ENCODE measurements around the gene RALGAPB. TPM values are rescaled to one million over a fixed set of nuclear protein-coding genes. Genes with fewer than 3 reads are reported as not detected.

RALGAPB gene
- polyA plus RNA-seq, 1 donor, result 28.1 TPM

DNA sequence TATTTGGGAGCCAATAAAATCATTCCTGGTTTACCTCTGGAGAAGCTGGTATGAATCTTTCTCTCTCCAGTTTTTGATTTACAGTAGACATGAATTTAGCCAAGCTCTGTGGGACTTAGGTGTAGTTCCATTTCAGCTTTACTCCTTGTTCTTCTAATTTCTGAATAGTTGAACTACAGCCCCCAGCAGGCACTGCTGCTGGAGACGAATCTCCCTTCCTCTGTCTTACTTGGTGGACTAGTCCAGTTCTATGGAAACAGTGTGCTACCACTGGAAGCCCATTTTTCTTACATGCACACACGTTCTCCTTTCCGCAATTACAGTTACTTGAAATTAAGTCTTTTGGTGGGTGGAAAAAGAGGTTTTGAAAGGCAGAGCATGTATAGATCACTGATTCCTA lies 42.3 kb downstream of the RALGAPB start:
- no peak for DNase-seq
- Histone ChIP-seq H3K36me3 (ENCODE audit: control insufficient read depth, insufficient read depth, low read length) (peaks cover 34% of the 10 kb centered on the region), H3K9me3 (ENCODE audit: control insufficient read depth, low read depth, low read length) (no peaks in the 10 kb centered on the region), H3K4me1 (ENCODE audit: control insufficient read depth, insufficient read depth, low read length) (no peaks in the 10 kb centered on the region), H3K27me3 (ENCODE audit: control insufficient read depth, insufficient read depth, low read length) (no peaks in the 10 kb centered on the region), H3K27ac (ENCODE audit: low read length) (no peak overlapping the region), H3K4me3 (ENCODE audit: low read length) (no peak overlapping the region)
- no CpG with 5 or more reads among the region's 3 CpGs for WGBS (ENCODE audit: insufficient coverage, low lambda C conversion rate)

DNA sequence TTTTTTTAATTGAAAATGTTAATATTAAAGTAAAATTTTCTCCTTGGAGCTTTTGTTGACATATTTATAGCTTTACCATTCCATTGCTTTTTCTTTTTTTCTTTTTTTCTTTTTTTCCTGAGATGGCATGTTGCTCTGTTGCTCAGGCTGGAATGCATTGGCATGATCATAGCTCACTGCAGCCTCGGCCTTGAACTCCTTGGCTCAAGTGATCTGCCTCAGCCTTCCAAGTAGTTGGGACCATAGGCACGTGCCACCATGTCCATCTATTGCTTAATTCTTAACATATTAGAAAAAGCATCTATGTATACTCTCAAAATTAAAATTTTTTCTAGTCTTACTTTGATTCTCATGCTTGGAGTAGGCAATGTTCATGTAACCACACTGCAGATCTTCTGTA lies 43.0 kb downstream of the RALGAPB start:
- no CpG with 5 or more reads among the region's 2 CpGs for WGBS (ENCODE audit: insufficient coverage, low lambda C conversion rate)
- no peaks in the 10 kb centered on the region for H3K9me3 ChIP-seq (ENCODE audit: control insufficient read depth, low read depth, low read length)

DNA sequence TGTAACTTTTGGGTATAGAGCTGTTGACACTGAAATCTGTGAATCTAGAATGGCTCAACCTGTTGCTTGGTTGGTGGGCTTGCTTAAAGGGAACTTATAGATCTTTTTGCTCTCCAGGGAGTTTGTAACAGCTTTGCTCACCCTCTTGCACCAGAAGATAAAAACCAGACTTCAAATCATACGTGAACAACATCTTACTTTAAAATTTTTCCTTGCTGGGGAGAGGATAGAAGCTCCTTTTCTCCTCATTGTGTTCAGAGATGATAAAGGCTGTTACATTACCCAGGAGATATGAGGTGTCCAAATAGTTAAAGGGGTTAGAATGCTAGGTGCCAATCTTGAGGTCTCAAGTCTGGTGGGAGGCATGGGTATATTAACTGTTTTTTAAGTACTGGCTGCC lies 46.8 kb downstream of the RALGAPB start:
- no peaks in the 10 kb centered on the region for H3K9me3 ChIP-seq (ENCODE audit: control insufficient read depth, low read depth, low read length)
- H3K36me3 ChIP-seq (ENCODE audit: control insufficient read depth, insufficient read depth, low read length), result peaks cover 50% of the 10 kb centered on the region
- no peak overlapping the region for H3K27ac ChIP-seq (ENCODE audit: low read length)
- no peak overlapping the region for H3K4me3 ChIP-seq (ENCODE audit: low read length)
- no peaks in the 10 kb centered on the region for H3K27me3 ChIP-seq (ENCODE audit: control insufficient read depth, insufficient read depth, low read length)
- H3K4me1 ChIP-seq (ENCODE audit: control insufficient read depth, insufficient read depth, low read length), result no peaks in the 10 kb centered on the region
- no peak for DNase-seq
- WGBS (ENCODE audit: insufficient coverage, low lambda C conversion rate), result no CpG with 5 or more reads among the region's 1 CpG

More for the DNA sequence above, 43.0 kb downstream of the RALGAPB start:
- Histone ChIP-seq H3K36me3 (ENCODE audit: control insufficient read depth, insufficient read depth, low read length) (peaks cover 30% of the 10 kb centered on the region), H3K27ac (ENCODE audit: low read length) (no peak overlapping the region), H3K27me3 (ENCODE audit: control insufficient read depth, insufficient read depth, low read length) (no peaks in the 10 kb centered on the region), H3K4me3 (ENCODE audit: low read length) (no peak overlapping the region), H3K4me1 (ENCODE audit: control insufficient read depth, insufficient read depth, low read length) (no peaks in the 10 kb centered on the region)
- DNase-seq, result no peak

DNA sequence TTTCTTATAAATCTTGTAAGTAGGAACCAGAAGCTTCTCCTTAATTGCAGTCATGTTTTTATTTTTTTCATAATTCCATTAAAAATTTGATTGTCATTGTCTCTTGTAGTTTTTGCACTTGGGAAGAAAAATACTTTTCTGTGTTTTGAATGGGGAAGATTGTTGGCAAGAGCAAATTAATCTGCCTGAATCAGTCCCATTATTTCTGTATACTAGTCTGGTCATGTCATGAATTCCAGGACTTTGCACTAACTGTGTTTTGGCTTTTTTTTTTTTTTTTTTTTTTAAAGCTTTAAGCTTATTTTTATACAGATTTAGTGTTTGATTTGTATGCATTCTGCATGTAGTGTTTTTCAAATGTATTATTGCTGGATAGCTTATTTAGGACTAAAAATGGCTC lies 47.6 kb downstream of the RALGAPB start:
- DNase-seq, result no peak
- H3K27ac ChIP-seq (ENCODE audit: low read length), result no peak overlapping the region
- H3K36me3 ChIP-seq (ENCODE audit: control insufficient read depth, insufficient read depth, low read length), result peaks cover 52% of the 10 kb centered on the region
- no peaks in the 10 kb centered on the region for H3K9me3 ChIP-seq (ENCODE audit: control insufficient read depth, low read depth, low read length)
- H3K4me3 ChIP-seq (ENCODE audit: low read length), result no peak overlapping the region
- no peaks in the 10 kb centered on the region for H3K27me3 ChIP-seq (ENCODE audit: control insufficient read depth, insufficient read depth, low read length)
- no peaks in the 10 kb centered on the region for H3K4me1 ChIP-seq (ENCODE audit: control insufficient read depth, insufficient read depth, low read length)

DNA sequence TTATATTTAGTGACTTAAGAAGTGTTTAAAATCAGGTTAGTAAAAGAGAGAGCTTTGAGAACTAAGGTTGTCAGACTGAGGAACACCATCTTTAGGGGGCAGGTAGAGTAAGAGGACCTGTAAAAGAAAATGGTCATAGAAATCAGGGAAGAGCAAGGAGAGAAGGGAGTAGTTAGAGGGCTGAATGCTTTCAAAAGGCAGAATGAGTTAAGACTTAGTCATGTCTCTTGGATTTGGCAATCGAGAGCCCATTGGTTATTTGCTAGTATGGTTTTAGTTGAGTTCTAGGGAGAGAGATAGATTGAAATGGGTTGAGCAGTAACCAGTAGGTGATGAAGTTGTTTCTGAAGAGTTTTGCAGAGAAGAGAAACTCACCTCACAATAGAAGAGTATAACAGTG lies 51.1 kb downstream of the RALGAPB start:
- no peaks in the 10 kb centered on the region for H3K27me3 ChIP-seq (ENCODE audit: control insufficient read depth, insufficient read depth, low read length)
- H3K27ac ChIP-seq (ENCODE audit: low read length), result no peak overlapping the region
- H3K4me3 ChIP-seq (ENCODE audit: low read length), result no peak overlapping the region
- no peaks in the 10 kb centered on the region for H3K9me3 ChIP-seq (ENCODE audit: control insufficient read depth, low read depth, low read length)
- WGBS (ENCODE audit: insufficient coverage, low lambda C conversion rate), result 100% methylated on average over 1 of the region's 1 CpG
- peaks cover 58% of the 10 kb centered on the region for H3K36me3 ChIP-seq (ENCODE audit: control insufficient read depth, insufficient read depth, low read length)
- H3K4me1 ChIP-seq (ENCODE audit: control insufficient read depth, insufficient read depth, low read length), result no peaks in the 10 kb centered on the region
- DNase-seq, result no peak

DNA sequence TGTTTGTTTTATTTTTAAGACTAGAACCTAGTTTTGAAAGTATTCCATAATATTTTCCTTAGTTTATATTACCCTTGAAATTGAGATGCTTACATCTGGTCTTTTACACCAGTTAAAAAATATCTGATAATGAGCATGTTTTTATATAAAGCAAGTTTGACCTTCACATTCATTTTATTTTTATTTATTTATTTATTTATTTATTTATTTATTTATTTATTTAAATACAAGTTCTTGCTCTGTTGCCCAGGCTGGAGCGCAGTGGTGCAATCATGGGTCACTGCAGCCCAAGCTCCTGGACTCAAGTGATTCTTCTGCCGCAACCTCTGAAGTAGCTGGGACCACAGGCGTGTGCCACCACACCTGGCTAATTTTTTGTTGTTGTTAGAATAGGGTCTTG lies 55.5 kb downstream of the RALGAPB start:
- WGBS (ENCODE audit: insufficient coverage, low lambda C conversion rate), result no CpG with 5 or more reads among the region's 3 CpGs

DNA sequence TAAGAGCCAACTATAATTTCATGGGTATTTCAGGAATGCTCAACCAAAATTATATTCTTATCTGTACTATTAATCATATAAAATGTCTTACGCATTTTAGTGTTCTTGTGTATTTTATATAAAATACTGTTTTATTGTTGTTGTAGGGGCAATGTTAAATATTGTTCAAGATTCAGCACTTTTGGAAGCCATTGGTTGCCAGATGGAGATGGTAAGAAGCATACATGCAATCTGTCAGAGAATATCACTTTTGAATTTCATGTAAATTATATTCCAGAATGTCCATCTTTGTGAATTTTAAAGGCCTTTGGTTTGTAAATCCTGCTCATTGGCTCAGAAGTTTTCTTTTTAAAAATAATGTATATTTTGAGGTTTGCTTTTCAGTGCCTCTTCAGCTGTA lies 58.4 kb downstream of the RALGAPB start:
- WGBS (ENCODE audit: insufficient coverage, low lambda C conversion rate), result no CpG with 5 or more reads among the region's 1 CpG
- Histone ChIP-seq H3K4me1 (ENCODE audit: control insufficient read depth, insufficient read depth, low read length) (no peaks in the 10 kb centered on the region), H3K27ac (ENCODE audit: low read length) (no peak overlapping the region), H3K27me3 (ENCODE audit: control insufficient read depth, insufficient read depth, low read length) (no peaks in the 10 kb centered on the region), H3K4me3 (ENCODE audit: low read length) (no peak overlapping the region), H3K9me3 (ENCODE audit: control insufficient read depth, low read depth, low read length) (no peaks in the 10 kb centered on the region), H3K36me3 (ENCODE audit: control insufficient read depth, insufficient read depth, low read length) (peaks cover 47% of the 10 kb centered on the region)
- no peak for DNase-seq

More for the DNA sequence above, 55.5 kb downstream of the RALGAPB start:
- Histone ChIP-seq H3K9me3 (ENCODE audit: control insufficient read depth, low read depth, low read length) (no peaks in the 10 kb centered on the region), H3K36me3 (ENCODE audit: control insufficient read depth, insufficient read depth, low read length) (peaks cover 42% of the 10 kb centered on the region), H3K4me3 (ENCODE audit: low read length) (no peak overlapping the region), H3K4me1 (ENCODE audit: control insufficient read depth, insufficient read depth, low read length) (no peaks in the 10 kb centered on the region), H3K27me3 (ENCODE audit: control insufficient read depth, insufficient read depth, low read length) (no peaks in the 10 kb centered on the region), H3K27ac (ENCODE audit: low read length) (no peak overlapping the region)
- DNase-seq, result no peak

DNA sequence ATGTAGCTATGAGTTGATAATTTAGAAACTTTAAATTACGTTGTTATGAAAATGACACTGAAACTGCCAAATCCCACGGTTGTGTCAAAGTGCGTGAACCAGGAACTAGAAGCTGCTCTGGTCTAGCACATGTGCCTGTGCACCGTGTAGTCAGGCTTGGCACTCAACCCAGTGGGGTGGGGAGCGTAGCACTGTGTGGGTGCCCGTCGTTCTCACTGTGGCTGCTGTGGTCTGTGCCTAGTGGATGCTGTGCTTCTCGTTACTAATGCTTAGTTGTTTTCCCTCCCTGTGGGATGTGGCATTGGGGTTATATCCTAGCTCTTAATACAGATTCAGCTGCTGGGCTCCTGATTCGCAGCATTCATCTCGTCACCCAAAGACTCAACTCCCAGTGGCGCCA lies 62.1 kb downstream of the RALGAPB start:
- no peaks in the 10 kb centered on the region for H3K9me3 ChIP-seq (ENCODE audit: control insufficient read depth, low read depth, low read length)
- DNase-seq, result no peak
- H3K27ac ChIP-seq (ENCODE audit: low read length), result no peak overlapping the region
- no peaks in the 10 kb centered on the region for H3K27me3 ChIP-seq (ENCODE audit: control insufficient read depth, insufficient read depth, low read length)
- no peak overlapping the region for H3K4me3 ChIP-seq (ENCODE audit: low read length)
- H3K36me3 ChIP-seq (ENCODE audit: control insufficient read depth, insufficient read depth, low read length), result peaks cover 51% of the 10 kb centered on the region
- WGBS (ENCODE audit: insufficient coverage, low lambda C conversion rate), result no CpG with 5 or more reads among the region's 11 CpGs
- no peaks in the 10 kb centered on the region for H3K4me1 ChIP-seq (ENCODE audit: control insufficient read depth, insufficient read depth, low read length)

DNA sequence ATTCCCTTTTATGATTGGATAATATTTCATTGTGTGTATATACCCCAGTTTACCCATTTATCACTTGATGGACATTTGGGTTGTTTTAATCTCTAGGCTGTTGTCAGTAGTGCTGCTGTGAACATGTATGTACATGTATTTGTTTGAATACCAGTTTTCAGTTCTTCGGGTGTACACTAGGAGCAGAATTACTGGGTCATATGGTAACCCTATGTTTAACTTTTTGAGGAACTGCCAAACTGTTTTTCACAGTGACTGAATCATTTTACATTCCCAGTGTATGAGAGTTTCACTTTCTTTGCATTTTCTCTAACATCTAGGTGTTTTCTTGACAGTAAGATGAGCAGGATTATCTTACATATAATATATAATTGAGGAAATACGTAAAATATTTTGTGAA lies 63.7 kb downstream of the RALGAPB start:
- H3K36me3 ChIP-seq (ENCODE audit: control insufficient read depth, insufficient read depth, low read length), result peaks cover 61% of the 10 kb centered on the region
- no peak overlapping the region for H3K4me3 ChIP-seq (ENCODE audit: low read length)
- no peaks in the 10 kb centered on the region for H3K9me3 ChIP-seq (ENCODE audit: control insufficient read depth, low read depth, low read length)
- 100% methylated on average over 2 of the region's 2 CpGs for WGBS (ENCODE audit: insufficient coverage, low lambda C conversion rate)
- no peaks in the 10 kb centered on the region for H3K4me1 ChIP-seq (ENCODE audit: control insufficient read depth, insufficient read depth, low read length)
- no peaks in the 10 kb centered on the region for H3K27me3 ChIP-seq (ENCODE audit: control insufficient read depth, insufficient read depth, low read length)
- H3K27ac ChIP-seq (ENCODE audit: low read length), result no peak overlapping the region
- no peak for DNase-seq

DNA sequence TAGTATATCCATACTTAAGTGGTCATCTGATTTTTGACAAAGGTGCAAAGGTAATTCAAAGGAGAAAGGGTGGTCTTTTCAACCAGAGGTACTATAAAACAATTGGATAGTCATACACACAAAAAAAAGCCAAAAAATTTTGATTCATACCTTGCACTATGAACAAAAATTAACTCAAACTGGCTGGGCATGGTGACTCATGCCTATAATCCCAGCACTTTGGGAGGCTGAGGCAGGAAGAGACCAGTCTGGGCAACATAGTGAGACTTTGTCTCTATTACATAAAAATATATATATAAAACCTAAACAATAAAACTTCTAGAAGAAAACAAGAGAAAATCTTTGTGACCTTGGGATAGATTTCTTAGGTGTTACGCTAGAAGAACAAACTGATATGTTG lies 64.5 kb downstream of the RALGAPB start:
- Histone ChIP-seq H3K27ac (ENCODE audit: low read length) (no peak overlapping the region), H3K36me3 (ENCODE audit: control insufficient read depth, insufficient read depth, low read length) (peaks cover 70% of the 10 kb centered on the region), H3K9me3 (ENCODE audit: control insufficient read depth, low read depth, low read length) (no peaks in the 10 kb centered on the region), H3K4me1 (ENCODE audit: control insufficient read depth, insufficient read depth, low read length) (no peaks in the 10 kb centered on the region), H3K27me3 (ENCODE audit: control insufficient read depth, insufficient read depth, low read length) (no peaks in the 10 kb centered on the region), H3K4me3 (ENCODE audit: low read length) (no peak overlapping the region)
- WGBS (ENCODE audit: insufficient coverage, low lambda C conversion rate), result 100% methylated on average over 1 of the region's 1 CpG
- DNase-seq, result no peak

DNA sequence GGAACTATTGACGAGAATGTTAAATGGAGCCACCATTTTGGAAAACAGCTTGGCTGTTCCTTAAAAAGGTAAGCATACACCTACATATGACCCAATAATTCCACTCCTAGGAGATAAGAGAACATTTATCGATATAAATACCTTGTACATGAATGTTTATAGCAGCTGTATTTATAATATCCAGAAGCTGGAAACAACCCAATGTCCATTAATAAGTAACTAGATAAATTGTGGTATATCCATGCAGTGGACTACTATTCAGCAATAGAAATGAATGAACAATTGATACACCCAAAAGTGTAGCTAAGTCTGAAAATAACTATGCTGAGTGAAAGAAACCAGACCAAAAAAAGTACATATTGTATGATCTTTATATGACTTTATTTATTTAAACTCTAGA lies 66.1 kb downstream of the RALGAPB start:
- DNase-seq, result no peak
- H3K27me3 ChIP-seq (ENCODE audit: control insufficient read depth, insufficient read depth, low read length), result no peaks in the 10 kb centered on the region
- no peaks in the 10 kb centered on the region for H3K9me3 ChIP-seq (ENCODE audit: control insufficient read depth, low read depth, low read length)
- H3K36me3 ChIP-seq (ENCODE audit: control insufficient read depth, insufficient read depth, low read length), result peaks cover 77% of the 10 kb centered on the region
- no peak overlapping the region for H3K4me3 ChIP-seq (ENCODE audit: low read length)
- 83% methylated on average over 1 of the region's 2 CpGs for WGBS (ENCODE audit: insufficient coverage, low lambda C conversion rate)
- no peaks in the 10 kb centered on the region for H3K4me1 ChIP-seq (ENCODE audit: control insufficient read depth, insufficient read depth, low read length)
- H3K27ac ChIP-seq (ENCODE audit: low read length), result no peak overlapping the region

Data from large intestine (tissue), 3 donors.